ENCODE measurements around the gene BARX2. TPM values are rescaled to one million over a fixed set of nuclear protein-coding genes. Genes with fewer than 3 reads are reported as not detected.

The BARX2 gene
- total RNA-seq, 3 donors from 2014 or later, result 0.11 to 0.87 (median 0.28) TPM

DNA sequence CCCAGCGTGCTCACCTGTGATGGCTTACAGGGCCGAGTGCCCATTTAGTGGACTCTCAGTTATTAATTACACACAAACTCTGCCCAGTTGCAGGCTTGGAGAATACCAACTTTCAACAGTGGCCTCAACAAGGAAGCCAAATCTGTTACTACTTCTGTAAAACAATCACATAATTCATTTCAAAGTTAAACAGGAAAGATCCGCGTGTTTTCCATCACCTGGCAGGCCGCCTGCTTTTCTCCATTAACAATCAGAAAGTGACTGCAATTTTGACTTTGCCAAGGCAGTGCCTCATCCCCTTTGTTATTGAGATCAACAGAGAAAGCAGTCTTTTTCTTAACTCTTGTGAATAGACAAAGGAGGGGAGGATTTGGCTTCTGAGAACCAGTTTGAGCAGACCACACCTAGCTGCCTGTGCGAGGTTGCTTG is 77.7 kb downstream of the BARX2 start:
- Mint-ChIP-seq H3K27me3 (ENCODE audit: low read depth) (peaks cover 5% of the 10 kb centered on the region), H3K4me3 (no peak overlapping the region), H3K36me3 (ENCODE audit: insufficient read depth) (no peaks in the 10 kb centered on the region), H3K9me3 (no peaks in the 10 kb centered on the region), H3K4me1 (ENCODE audit: low read depth) (no peaks in the 10 kb centered on the region)
- DNase-seq, result no peak
- no peak for ATAC-seq

DNA sequence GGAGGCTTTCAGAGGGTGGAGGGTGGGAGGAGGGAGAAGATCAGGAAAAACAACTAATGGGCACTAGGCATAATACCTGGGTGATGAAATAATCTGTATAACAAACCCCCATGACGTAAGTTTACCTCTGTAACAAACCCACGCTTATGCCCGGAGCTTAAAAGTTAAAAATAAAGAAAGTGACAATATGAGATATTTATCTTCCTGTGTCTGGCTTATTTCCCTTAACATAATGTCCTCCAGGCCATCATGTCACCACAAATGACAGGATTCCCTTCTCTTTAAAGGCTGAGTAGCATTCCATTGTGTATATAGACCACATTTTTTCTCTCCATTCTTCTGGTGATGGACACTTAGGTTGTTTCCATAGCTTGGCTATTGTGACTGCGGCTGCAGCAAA is 79.5 kb downstream of the BARX2 start:
- DNase-seq (no peak), ATAC-seq (no peak)
- Mint-ChIP-seq H3K36me3 (ENCODE audit: insufficient read depth) (no peaks in the 10 kb centered on the region), H3K9me3 (no peaks in the 10 kb centered on the region), H3K4me3 (no peak overlapping the region), H3K4me1 (ENCODE audit: low read depth) (no peaks in the 10 kb centered on the region), H3K27me3 (ENCODE audit: low read depth) (peaks cover 5% of the 10 kb centered on the region)

DNA sequence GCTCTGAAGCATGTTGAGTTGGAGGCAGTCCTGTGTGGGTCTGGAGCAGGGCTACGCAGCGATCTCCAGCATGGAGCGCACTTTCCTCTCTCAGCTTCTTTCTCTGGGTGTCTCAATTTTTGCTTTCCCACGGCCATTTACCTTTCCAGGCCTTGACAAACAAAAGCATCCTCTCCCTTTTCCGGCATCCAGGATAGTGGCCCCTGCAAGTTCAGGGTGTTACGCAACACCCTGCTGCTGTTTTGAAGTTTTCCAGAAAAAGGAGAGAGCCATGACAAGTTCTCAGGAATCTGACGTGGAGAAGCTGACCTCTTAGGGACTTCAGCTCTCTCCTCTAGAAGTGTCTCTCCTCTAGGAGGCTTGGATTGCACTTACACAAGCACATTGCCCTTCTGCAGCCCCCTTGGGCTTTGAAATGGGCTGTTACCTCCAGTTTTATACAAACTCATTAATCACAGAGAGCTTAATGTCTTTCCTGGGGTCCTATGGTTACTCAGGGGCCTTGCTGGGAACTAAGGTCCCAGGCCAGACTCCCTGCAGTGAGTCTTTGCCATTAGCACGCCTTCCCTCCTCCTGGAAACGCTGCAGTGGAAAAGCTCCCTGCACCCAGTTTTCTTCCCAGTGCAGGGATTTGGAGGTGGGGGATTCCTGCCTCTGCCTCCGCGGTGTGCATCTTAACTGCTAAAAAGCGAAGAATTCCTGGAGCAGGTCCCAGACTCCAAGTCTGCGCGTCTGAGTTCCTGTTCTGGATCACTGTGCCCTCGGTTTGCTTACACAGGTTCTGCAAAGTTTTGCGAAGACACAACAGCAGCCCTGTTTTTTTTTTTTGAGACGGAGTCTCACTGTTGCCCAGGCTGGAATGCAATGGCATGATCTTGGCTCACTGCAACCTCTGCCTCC is 80.4 kb downstream of the BARX2 start:
- no peaks in the 10 kb centered on the region for H3K36me3 Mint-ChIP-seq (ENCODE audit: insufficient read depth)
- ATAC-seq (no peak), DNase-seq (no peak)
- peaks cover 5% of the 10 kb centered on the region for H3K27me3 Mint-ChIP-seq (ENCODE audit: low read depth)
- no peaks in the 10 kb centered on the region for H3K4me1 Mint-ChIP-seq (ENCODE audit: low read depth)
- H3K4me3 Mint-ChIP-seq, result no peak overlapping the region
- H3K9me3 Mint-ChIP-seq, result no peaks in the 10 kb centered on the region

DNA sequence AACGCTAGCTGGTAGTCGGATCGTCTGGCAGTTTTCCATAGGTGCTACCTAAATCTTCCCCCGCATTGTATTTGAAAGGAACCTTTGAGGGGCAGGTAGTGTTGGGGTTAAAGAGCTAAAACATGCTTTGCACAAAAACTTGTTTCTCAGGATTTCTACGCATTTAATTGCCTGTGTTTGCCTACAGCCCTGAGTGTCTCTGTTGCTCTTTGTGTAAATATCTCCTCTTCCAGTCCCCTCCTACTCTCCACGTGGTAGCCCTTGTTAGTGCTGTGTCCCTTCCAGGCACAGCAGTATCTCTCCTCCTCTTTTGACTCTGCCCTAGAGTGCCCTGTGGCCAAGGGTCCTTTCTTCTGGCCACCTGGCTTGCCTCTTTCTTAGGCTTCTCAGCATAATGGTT is 81.7 kb downstream of the BARX2 start:
- Mint-ChIP-seq H3K9me3 (peaks cover under 1% of the 10 kb centered on the region), H3K36me3 (ENCODE audit: insufficient read depth) (no peaks in the 10 kb centered on the region), H3K4me1 (ENCODE audit: low read depth) (no peaks in the 10 kb centered on the region), H3K4me3 (no peak overlapping the region), H3K27me3 (ENCODE audit: low read depth) (peaks cover 5% of the 10 kb centered on the region)
- no peak for DNase-seq
- no peak for ATAC-seq

DNA sequence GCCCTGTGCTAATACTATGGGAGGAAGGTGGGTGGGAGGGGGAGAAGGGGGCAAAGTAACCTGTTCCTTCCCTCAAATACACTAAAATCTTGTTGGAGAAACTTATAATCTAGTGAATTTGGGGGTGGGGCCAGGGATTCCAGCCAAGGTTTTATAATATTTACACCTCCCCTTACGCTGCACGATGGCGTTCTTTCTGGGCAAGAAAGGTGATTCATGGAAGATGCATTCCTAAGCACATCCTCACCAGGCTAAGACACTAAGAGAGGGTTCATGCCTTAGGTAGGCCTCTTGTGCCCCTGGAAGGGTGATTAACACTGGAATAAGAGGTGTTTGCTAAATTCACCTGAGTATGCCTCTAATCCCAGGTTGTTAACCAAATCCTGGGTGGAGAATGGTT is 82.6 kb downstream of the BARX2 start:
- H3K4me3 Mint-ChIP-seq, result no peak overlapping the region
- peaks cover 5% of the 10 kb centered on the region for H3K27me3 Mint-ChIP-seq (ENCODE audit: low read depth)
- H3K4me1 Mint-ChIP-seq (ENCODE audit: low read depth), result no peaks in the 10 kb centered on the region
- DNase-seq (no peak), ATAC-seq (no peak)
- peaks cover 4% of the 10 kb centered on the region for H3K9me3 Mint-ChIP-seq
- no peaks in the 10 kb centered on the region for H3K36me3 Mint-ChIP-seq (ENCODE audit: insufficient read depth)

DNA sequence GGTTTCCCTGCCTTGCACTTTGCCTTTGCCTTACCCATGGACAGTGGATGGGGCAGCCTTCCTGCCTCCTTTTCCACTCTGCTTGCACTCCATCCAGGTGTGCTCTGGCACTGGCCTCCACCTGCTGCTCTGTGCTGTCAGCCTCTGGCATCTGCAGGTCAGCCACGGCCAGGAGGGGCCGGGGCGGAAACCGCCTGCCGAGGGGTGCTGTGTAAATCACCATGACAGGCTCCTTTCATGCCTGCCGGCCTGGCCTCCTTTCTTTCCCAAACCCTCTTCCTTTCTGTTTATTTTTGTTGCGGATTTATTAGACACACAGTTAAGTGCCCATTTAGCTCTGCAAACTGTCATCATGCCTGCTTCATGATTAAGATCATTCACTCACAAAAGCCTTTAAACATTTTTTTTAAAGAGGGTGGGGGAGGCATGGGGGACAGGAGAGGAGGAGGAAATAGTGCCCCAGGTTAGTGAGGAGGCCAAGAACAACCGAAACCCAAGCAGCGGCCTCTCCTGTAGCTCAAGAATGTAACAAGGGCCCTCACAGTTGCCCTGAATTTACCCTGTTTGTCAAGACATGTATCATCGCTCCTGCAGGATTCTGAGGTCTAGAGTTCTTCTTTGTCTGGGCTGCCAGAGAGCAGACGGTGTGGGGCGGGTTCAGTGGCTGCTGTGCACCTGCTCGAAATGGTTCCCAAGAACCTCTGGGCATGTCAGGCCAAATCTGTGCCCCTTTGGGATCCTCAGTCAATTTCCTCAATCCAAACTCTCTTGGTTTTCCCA is 83.3 kb downstream of the BARX2 start:
- H3K27me3 Mint-ChIP-seq (ENCODE audit: low read depth), result peaks cover 7% of the 10 kb centered on the region
- ATAC-seq, result no peak
- H3K4me3 Mint-ChIP-seq, result no peak overlapping the region
- H3K4me1 Mint-ChIP-seq (ENCODE audit: low read depth), result no peaks in the 10 kb centered on the region
- H3K9me3 Mint-ChIP-seq, result peaks cover 4% of the 10 kb centered on the region
- no peak for DNase-seq
- H3K36me3 Mint-ChIP-seq (ENCODE audit: insufficient read depth), result no peaks in the 10 kb centered on the region

DNA sequence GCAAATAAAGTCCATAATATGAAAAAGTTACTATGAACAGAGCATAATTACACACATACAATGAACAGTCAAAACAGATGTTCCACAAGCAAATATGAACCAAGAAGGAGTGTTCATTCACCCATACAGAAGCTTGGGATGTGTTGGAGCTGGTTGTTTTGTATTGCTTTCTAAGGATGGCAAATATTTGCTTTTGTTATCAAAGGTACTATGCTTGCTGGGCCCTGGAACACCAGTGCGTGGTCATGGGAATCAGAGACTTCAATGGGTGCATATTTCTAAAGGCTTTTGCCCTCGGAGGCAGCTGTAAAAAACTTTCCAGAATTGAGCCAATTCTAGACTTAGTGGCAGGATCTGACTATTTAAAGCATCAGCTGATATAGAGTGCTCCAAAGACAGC is 85.1 kb downstream of the BARX2 start:
- Mint-ChIP-seq H3K9me3 (peaks cover 8% of the 10 kb centered on the region), H3K36me3 (ENCODE audit: insufficient read depth) (no peaks in the 10 kb centered on the region), H3K4me3 (no peak overlapping the region), H3K27me3 (ENCODE audit: low read depth) (peaks cover 10% of the 10 kb centered on the region), H3K4me1 (ENCODE audit: low read depth) (no peaks in the 10 kb centered on the region)
- DNase-seq (no peak), ATAC-seq (no peak)

DNA sequence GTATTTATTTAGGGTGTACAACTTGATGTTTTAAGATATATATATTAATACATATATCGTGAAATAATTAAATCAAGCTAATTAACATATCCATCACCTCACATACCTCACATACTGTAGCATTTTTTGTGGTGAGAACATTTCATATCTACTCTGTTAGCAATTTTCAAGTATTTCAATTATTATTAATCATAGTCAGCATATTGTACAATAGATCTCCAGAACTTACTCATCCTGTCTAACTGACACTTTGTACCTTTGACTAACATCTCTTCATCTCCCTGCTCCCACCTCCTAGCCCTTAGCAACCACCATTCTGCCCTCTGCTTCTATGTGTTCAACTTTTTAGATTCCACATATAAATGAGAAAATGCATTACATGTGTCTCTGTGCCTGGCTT is 108.4 kb downstream of the BARX2 start:
- ATAC-seq (no peak), DNase-seq (no peak)
- Mint-ChIP-seq H3K9me3 (no peaks in the 10 kb centered on the region), H3K4me1 (ENCODE audit: low read depth) (no peaks in the 10 kb centered on the region), H3K36me3 (ENCODE audit: insufficient read depth) (no peaks in the 10 kb centered on the region), H3K27me3 (ENCODE audit: low read depth) (no peaks in the 10 kb centered on the region), H3K4me3 (no peak overlapping the region)

DNA sequence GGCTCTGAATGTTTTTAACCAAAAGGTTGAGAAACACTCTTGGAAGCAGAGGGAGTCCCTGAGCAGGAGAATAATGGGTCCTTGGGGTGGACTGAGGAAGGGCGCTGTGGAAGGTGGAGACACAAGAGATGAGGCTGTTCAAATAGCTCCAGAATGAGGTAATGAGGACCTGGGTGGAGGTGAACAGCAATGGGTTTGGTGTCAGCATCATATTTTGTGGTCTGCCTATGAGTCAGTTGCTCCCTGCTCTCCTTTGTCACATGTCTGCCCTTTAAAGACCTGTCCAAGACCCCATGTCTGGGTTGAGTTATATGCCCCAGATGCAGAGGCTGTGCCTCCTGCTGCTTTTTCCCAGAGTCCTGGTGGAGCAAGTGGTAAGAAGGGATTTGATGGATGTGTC is 113.6 kb downstream of the BARX2 start:
- ATAC-seq (no peak), DNase-seq (no peak)
- H3K9me3 Mint-ChIP-seq, result no peaks in the 10 kb centered on the region
- peaks cover 2% of the 10 kb centered on the region for H3K27me3 Mint-ChIP-seq (ENCODE audit: low read depth)
- H3K4me3 Mint-ChIP-seq, result no peak overlapping the region
- H3K36me3 Mint-ChIP-seq (ENCODE audit: insufficient read depth), result no peaks in the 10 kb centered on the region
- no peaks in the 10 kb centered on the region for H3K4me1 Mint-ChIP-seq (ENCODE audit: low read depth)

DNA sequence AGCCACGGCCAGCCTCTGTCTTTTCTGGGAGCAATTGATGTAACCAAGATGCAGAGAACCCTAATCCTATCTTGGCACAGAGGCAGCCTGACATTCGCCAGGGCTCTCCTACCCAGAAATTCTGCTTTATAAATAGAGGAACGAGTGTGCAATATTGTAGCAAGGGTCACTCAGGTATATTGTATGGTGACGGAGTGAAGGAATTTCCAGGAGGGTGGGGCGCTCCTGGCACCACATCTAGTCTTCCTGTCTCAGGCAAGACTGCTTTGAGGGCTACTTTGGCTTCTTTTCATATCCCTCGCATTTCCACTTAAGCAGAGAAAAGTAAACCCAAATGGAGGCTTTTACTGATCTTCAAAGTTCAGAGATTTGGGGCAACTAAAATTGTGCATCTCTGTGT is 114.4 kb downstream of the BARX2 start:
- H3K27me3 Mint-ChIP-seq (ENCODE audit: low read depth), result peaks cover 2% of the 10 kb centered on the region
- ATAC-seq, result no peak

DNA sequence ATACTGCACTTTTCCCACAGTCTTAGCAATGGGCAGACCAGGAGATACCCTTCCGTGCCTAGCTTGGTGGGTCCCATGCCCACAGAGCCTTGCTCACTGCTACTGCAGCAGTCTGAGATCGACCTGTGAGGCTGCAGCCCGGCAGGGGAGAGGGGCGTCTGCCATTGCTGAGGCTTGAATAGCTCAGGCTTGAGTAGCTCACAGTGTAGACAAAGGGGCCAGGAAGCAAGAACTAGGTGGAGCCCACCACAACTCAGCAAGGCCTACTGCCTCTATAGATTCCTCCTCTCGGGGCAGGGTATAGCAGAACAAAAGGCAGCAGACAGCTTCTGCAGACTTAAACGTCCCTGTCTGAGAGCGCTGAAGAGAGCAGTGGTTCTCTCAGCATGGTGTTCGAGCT is 118.1 kb downstream of the BARX2 start:
- DNase-seq, result no peak
- H3K4me1 Mint-ChIP-seq (ENCODE audit: low read depth), result no peaks in the 10 kb centered on the region
- peaks cover 2% of the 10 kb centered on the region for H3K27me3 Mint-ChIP-seq (ENCODE audit: low read depth)
- ATAC-seq, result no peak
- no peak overlapping the region for H3K4me3 Mint-ChIP-seq
- no peaks in the 10 kb centered on the region for H3K36me3 Mint-ChIP-seq (ENCODE audit: insufficient read depth)
- peaks cover 16% of the 10 kb centered on the region for H3K9me3 Mint-ChIP-seq

More for the DNA sequence above, 114.4 kb downstream of the BARX2 start:
- Mint-ChIP-seq H3K9me3 (peaks cover 5% of the 10 kb centered on the region), H3K4me3 (no peak overlapping the region), H3K36me3 (ENCODE audit: insufficient read depth) (no peaks in the 10 kb centered on the region), H3K4me1 (ENCODE audit: low read depth) (no peaks in the 10 kb centered on the region)
- no peak for DNase-seq

Other genes starting within 250 kb of the BARX2 start
- 1 to 10 TPM; 2.2 to 4.2 (median 3.2) TPM for gene ARHGAP32, start 183.5 kb upstream of the BARX2 start, total RNA-seq